Measurements from ENCODE around the gene FOCAD.

DNA sequence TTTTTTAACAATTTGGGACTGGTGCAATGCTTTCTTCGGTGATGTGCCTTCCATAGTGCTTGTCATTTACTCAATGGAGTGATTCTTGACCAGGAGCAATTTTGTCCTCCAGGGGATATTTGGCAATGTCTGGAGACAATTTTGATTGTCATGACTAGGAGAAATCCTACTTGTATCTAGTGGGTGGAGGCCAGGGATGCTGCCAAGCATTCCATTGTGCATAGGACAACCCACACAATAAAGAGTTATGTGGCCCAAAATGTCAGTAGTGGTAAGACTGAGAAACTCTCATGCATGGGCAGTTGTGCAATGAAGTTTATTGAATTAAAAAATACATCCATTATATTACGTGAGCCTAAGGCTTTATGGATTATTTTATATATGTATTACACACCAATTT, 70.5 kb downstream of the FOCAD start:
- TF ChIP-seq CTCF (IDR thresholded peaks at IDR 0.05; ENCODE audit: low read length): no peak
- TF ChIP-seq EZH2 (optimal IDR thresholded peaks at IDR 0.05; ENCODE audit: low read depth, low read length): no peak
